DMS153 treated with DMSO at 0.1 percent for 48 hours (cell line): ENCODE measurements around the gene NALF2.

Experiments used
- DNase-seq: peaks from one replicate; lab custom pipeline; 2025; ENCODE audit not compliant: unreplicated experiment; lab: John Stamatoyannopoulos, UW

The NALF2 gene

GRCh38 chrX:69524781-69525363 is 20.7 kb downstream of the NALF2 start:
- no peak for DNase-seq

- DNase-seq, result no peak
Measured at GRCh38 chrX:69530306-69530705, 26.2 kb downstream of the NALF2 start.

- no peak for DNase-seq
Measured at GRCh38 chrX:69531031-69531755, 27.1 kb downstream of the NALF2 start.

- DNase-seq, result no peak
Measured at GRCh38 chrX:69535661-69536060, 31.5 kb downstream of the NALF2 start.

- peak; percentile 6 for DNase-seq
Measured at GRCh38 chrX:69538321-69538876, 34.3 kb downstream of the NALF2 start.

- DNase-seq, result no peak
Measured at GRCh38 chrX:69539437-69539836, 35.3 kb downstream of the NALF2 start.

GRCh38 chrX:69541956-69542355 is 37.8 kb downstream of the NALF2 start:
- no peak for DNase-seq

- DNase-seq, result no peak
Measured at GRCh38 chrX:69543572-69543971, 39.4 kb downstream of the NALF2 start.

GRCh38 chrX:69546417-69546816 is 42.3 kb downstream of the NALF2 start:
- no peak for DNase-seq

- DNase-seq, result no peak
Measured at GRCh38 chrX:69546978-69547377, 42.9 kb downstream of the NALF2 start.

- DNase-seq, result no peak
Measured at GRCh38 chrX:69551421-69552009, 47.4 kb downstream of the NALF2 start.

- no peak for DNase-seq
Measured at GRCh38 chrX:69552512-69552911, 48.4 kb downstream of the NALF2 start.
